Measurements from ENCODE around the gene ASXL2.
"Not testable (repeated sequence)": the region's sequence is repeated elsewhere in the genome, so short reads cannot be mapped to it uniquely, and the experiment has no call there.

DNA sequence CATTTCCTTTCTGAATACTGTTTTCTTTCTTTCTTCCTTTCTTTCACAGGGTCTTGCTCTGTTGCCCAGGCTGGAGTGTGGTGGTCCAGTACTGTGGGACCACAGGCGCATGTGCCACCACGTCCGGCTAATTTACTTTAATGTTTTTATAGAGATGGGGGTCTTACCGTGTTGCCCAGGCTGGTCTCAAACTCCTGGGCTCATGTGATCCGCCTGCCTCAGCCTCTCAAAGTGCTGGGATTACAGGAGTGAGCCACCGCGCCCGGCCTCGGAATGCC, 35.3 kb upstream of the ASXL2 start:
- not testable (repeated sequence) for TF ChIP-seq SP1 (IDR thresholded peaks at IDR 0.05); SUZ12 (IDR thresholded peaks at IDR 0.05); FOXA1 (IDR thresholded peaks at IDR 0.05); BHLHE40 (IDR thresholded peaks at IDR 0.05; ENCODE audit: borderline replicate concordance)
